NCI-H146 (cell line): Measurements from ENCODE around the gene COLEC11.
"Not testable (repeated sequence)": the region's sequence is repeated elsewhere in the genome, so short reads cannot be mapped to it uniquely, and the experiment has no call there.

ENCODE experiments used
- DNase-seq: peaks from one replicate; lab custom pipeline; 2025; lab: John Stamatoyannopoulos, UW

Gene COLEC11

DNA sequence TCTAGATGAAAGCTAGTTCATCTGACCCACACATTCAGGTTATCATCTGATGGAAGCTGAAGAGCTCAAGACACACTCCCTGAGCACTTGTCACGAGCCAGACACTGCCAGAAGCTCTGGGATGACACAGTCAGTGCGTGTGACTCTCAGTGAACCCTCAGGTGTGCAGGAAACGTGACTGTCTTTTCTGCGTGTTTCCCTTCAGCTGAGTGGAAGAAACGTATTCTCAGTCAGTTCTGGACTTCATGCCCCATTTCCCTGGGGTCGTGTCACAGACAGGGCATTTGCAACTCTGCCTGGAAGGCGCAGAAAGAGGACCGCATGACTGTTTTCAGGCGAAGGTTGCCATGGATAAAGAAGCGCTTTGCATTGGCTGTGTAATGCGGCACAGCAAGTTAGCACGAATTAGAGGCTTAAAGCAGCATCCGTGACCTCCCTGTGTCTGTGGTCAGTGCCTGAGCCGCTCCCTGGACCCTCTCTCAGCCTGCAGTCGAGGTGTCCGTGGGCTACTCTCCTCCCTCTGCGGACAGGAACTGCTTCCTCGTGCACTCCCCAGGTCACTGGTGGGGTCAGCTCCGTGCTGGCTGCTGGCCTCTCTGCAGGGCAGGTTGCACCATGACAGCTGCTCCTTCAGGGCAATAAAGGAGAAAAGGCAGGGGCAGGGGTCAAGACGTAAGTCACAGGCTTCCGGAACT is 59.8 kb downstream of the COLEC11 start:
- no peak for DNase-seq

- DNase-seq, result no peak
Measured at GRCh38 chr2:3655871-3656761, 61.2 kb downstream of the COLEC11 start.

GRCh38 chr2:3656762-3657721 is 62.1 kb downstream of the COLEC11 start:
- no peak for DNase-seq

- DNase-seq, result no peak
Measured at GRCh38 chr2:3657881-3658280, 63.0 kb downstream of the COLEC11 start, which contains the start of gene ALLC. ALLC (plus strand) TSS chr2:3658200; CDS start chr2:3671158, 12,958 bp downstream.

GRCh38 chr2:3659447-3660432 is 64.8 kb downstream of the COLEC11 start:
- peak; percentile 17 for DNase-seq

GRCh38 chr2:3660640-3661039 is 65.7 kb downstream of the COLEC11 start:
- DNase-seq, result not testable (repeated sequence)

DNA sequence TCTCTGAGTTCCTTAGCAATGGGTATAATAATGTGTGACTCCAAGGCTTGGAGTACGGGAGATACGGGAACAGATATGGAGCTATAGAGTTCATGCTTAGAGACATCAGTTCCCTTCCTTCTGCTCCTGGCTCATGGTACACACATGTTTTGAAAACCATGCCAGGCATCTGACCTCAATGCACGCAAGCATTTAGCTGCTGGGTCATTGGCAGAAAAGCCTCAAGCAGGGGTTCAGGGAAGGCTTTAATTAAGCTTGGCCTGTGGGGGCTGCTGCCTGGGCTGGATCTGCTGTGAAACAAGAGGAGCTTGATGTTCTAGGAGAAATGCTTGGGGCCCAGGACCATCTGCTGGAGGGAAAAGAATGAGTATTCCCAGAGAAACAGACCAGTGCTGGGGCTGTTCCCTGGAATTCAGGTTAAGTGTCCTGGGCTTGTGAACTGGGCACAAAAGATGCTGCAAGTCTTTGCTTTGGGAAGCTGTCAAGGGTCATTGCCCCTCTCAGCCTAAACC is 66.3 kb downstream of the COLEC11 start:
- no peak for DNase-seq

DNA sequence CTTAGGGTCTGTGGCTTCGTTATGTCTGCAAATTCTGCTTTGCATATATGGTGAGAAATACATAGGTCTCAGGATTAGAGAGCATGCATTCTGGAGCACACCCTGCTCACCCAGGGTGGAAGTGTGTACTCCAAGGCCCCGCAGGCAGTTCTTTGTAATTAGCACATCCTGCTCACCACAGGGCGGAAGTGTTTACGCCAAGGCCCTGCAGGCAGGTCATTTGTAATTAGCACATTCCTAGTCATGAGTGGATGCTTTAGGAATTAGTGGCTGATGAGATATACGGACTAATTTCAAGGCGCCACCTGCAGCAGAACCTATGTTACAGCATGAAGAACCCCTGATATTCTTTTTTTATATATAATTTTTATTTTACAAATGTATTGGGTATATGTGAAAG is 67.3 kb downstream of the COLEC11 start:
- peak; percentile 59 for DNase-seq

GRCh38 chr2:3664118-3664517 is 69.2 kb downstream of the COLEC11 start:
- DNase-seq, result no peak

DNA sequence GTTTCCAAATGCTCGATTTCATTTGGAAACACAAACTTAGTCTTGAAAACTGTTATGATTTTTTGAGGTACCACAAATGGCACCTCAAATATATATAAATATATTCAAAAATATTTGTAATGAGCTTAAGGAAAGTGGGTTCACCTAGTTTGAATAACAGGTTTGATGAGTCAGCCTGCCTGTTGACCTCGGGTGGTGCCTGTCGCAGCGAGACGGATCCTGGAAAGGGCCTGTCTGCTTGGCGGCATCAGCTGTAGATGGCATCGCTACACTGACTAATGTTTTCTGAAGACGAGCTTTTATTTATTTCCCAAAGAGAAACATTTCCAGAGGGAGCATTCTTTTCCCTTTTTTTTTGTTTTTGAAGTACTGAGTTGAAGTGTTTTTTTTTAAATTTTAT is 70.0 kb downstream of the COLEC11 start:
- DNase-seq, result no peak

- peak; percentile 17 for DNase-seq
Measured at GRCh38 chr2:3665886-3666612, 71.1 kb downstream of the COLEC11 start.

DNA sequence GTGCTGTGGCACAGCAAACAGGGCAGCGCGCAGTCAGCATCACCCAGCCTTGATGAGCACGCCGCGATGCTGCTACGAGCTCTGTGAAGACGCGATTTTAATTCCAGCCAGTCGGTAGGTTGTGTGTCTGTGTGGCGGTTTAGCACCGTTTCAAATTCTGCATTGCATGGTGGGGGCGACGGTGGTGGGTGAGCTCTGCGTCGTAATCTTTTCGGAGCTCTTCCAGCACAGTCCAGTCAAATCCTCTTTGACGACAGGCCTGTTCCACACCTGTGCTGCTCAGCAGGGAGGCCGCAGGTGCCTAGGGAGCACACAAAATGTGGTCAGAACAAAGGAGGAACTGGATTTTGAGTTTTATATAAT is 71.7 kb downstream of the COLEC11 start:
- peak; percentile 14 for DNase-seq

DNA sequence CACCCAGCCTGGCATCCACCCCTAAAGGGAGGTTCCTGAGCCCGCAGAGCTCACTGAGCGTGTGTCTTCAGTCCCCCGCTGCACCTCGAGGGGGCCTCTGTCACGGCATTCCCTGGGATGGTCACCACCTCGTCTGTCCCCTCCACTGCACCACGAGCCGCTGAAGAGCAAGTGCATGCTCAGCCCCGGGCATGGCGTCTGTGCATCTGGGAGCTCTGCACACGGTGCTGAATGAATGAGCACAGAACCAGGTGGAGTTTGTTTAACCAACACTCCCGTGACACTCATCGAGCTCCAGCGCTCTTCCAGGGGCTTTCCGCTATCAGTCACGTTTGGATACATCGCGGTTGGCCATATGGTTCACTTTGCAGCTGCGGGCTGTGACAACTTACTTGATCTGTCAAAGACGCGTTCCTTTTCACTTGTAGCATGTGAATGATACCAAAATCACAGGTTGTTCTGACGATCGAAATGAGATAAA is 72.3 kb downstream of the COLEC11 start:
- no peak for DNase-seq

GRCh38 chr2:3669656-3670055 is 74.7 kb downstream of the COLEC11 start:
- no peak for DNase-seq

DNA sequence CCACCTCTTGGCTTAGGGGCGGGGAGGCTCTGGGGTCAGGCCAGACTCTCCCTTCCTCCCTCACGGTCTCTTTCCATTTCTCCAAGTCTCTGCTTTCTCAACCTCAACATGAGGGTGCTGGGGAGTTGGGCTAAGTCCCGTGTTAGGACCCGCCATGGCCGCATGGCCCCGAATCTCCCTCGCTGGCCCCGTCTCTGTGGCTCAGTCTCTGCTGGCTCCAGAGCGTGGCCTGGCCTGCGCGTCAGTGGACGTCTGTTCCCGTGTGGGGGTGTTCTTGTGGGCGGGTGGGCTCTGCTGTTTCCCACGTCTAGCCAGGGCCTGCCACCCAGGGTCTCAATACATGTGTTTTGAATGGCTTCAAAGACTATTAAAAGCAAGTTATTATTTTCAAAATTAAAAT is 75.5 kb downstream of the COLEC11 start:
- no peak for DNase-seq

DNA sequence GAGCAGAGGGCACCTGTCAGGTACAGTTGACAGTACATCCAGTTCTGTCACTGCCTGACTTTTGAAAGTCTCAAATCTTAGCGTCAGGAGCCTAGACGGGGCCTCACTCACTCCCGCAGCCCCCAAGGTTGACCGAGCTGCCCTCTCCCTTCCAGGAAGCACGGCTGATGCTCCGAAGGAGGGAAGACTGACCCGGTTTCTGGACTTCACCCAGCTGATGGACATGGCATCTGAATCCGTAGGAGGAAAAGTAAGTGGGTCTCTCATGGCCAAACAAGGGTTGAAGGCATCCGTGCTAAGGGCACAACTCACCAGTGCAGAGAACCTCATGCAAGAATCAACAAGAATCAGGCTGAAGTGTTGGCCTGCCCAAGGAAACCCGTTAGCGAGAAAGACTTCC is 76.0 kb downstream of the COLEC11 start:
- no peak for DNase-seq

- peak; percentile 20 for DNase-seq
Measured at GRCh38 chr2:3672861-3673678, 78.2 kb downstream of the COLEC11 start.

GRCh38 chr2:3674066-3674845 is 79.3 kb downstream of the COLEC11 start:
- DNase-seq, result no peak
